Measurements from ENCODE around the gene TMEM141.
"Not testable (repeated sequence)": the region's sequence is repeated elsewhere in the genome, so short reads cannot be mapped to it uniquely, and the experiment has no call there.

TMEM141 gene

DNA sequence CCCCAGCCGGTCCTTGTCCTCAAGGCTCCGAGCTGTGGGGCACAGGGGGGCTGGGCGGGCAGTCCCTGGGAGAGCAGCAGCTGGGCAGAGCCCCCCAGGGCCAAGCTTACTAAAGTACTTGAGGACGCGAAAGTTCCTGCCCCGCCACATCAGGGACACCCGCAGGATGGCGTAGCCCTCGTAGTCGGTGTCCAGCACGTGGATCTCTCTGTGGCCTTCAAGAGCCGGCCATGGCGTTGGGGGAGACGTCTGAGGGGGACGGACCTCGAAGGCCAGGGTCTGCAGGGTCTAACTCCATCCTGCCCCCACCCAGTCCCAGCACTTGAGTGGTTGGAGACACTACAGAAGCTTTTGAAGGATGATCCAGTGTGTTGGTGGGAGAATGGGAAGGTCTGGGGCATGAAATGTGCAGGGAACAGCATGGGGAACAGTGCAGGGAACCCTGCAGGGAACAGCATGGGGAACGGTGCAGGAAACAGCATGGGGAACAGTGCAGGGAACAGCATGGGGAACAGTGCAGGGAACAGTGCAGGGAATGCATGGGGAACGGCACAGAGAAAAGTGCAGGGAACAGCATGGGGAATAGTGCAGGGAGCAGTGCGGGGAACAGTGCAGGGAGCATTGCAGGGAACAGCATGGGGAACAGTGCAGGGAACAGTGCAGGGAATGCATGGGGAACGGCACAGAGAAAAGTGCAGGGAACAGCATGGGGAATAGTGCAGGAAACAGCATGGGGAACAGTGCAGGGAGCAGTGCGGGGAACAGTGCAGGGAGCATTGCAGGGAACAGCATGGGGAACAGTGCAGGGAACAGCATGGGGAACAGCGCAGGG, 35.6 kb upstream of the TMEM141 start:
- DNase-seq: not testable (repeated sequence)

DNA sequence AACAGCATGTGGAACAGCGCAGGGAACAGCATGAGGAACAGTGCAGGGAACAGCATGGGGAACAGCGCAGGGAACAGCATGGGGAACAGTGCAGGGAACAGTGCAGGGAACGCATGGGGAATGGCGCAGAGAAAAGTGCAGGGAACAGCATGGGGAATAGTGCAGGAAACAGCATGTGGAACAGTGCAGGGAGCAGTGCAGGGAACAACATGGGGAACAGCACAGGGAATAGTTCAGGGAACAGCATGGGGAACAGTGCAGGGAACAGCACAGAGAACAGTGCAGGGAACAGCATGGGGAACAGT, 35.1 kb upstream of the TMEM141 start:
- no peak for DNase-seq

DNA sequence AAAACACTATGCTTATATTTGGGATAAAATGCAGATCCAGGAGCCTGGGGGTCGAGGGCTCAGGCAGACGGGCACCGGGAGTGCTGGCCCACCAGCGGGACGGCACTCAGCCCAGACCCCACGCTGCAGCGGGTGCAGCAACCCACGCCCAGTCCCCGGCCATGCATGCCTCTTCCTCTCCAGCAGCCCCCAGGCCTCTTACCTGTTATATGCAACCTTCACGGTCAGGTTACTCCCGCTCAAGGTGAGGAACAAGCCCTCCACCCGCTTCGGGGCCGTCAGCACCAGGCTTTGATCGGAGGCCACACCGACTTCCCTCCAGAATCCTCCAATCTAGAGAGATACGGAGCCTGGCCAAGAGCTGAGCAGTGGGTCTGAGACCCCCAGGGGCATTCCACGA, 34.3 kb upstream of the TMEM141 start:
- DNase-seq: no peak

DNA sequence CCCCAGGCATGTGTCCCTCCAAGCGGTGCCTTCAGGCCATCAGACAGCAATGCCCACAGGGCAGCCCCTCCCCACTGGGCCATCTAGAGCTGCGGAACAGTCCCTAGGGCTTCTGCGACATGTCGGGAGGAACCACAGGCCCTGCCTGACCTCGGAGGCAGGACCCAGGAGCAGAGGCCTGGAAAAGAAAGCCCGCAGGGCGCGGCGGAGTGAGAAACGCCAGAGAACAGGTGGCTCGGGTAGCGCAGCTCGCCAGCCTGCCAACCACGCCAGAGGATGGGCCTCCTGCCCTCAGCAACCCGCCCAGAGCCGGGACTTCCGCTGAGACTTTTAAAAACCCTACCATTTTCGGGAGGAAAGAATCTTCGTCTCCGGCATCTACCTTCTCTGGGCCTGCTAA, 33.8 kb upstream of the TMEM141 start:
- no peak for DNase-seq

DNA sequence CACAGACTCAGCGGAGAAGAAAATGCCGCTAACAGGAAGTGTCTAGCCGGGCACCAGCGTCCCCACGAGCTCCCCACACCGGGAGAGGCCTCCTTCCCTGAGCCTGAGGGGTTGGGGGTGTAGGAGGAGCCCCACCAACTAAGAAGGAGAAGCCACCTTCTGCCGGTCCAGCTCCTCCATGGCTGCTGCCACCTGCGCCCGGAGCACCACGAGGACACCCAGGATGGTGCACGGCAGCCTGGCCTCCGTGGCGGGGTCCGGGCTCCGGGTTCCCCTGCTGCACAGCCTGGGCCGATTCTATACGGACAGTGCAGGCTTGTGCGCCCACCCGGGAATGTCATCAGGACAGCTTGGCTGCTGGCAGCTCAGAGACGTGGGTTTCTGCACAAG, 33.4 kb upstream of the TMEM141 start:
- DNase-seq: no peak

DNA sequence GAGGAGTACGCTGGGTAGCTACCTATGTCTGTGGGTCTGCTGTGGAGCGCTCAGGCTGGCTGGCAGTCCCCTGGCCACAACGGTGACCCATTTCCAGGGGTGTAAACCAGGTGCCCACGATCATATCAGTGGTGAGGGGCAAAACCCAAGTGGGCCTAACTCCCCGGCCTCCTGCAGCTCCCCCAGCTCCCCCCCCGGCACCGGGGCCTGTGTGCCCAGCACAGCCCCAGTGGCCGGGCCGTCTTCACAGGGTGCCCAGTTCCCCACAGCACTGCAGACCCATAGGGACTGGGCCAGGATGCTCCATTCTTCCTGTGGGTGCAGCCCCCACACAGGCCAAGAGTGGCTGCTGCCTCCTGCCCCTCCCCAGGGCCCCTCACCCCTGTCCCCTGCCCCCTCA, 32.1 kb upstream of the TMEM141 start:
- DNase-seq: no peak

DNA sequence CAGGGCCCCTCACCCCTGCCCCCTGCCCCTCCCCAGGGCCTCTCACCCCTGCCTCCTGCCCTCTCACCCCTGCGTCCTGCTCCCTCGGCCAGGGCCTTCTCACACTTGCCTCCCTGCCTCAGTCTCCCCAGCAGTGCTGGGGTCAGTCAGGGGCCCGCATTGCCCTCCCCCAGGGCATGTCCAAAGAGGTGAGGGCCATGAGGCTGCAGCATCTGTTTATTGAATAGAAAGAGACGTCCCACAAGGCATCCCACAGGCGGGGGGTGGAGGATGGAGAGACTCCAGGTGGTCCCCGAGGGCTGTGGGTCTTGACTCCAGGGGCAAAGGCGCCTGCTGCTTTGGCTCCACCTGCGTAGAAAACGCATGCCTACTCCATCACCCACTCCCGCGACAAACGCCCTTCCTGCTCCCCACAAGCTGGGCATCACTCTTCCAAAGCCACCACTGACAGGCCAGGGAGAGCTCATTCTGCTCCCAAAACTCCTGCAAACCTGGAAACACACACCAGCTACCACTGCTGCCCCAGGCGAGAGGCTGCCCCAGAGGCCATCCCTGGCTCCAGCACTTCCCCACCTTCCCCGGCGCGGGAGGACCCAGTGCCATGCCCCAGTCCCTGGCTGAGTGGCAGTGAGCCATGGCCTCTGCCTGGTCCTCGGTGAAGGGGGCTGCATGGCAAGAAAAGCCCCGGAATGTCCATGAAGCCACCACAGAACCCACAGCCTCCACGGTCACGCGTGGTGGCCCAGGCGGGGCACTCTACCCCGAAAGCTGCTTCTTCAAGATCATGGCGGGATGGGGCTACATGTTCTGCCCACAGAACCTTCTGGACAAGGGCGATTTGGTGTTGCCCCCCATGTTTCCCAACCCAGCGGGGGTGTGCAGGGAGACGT, 31.5 kb upstream of the TMEM141 start:
- DNase-seq: no peak

DNA sequence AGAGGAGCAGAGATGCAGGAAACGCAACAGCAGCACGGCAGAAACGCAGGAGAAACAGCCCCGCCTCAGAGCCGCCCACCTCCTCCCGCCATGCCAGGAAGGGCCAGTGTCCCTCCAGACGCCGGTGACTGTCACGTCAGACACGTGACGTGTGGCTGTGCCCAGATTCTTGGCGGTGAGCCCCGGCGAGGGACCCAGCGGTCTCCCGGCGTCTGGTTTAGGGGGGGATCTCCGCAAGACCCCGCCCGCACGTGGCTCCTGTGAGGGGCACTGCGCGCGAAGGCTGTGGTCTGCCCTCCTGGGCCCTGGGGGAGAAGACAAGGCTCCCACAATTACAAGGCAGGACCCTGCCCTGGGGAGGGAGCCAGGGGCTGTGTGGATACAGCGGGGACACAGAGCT, 30.7 kb upstream of the TMEM141 start:
- no peak for DNase-seq

DNA sequence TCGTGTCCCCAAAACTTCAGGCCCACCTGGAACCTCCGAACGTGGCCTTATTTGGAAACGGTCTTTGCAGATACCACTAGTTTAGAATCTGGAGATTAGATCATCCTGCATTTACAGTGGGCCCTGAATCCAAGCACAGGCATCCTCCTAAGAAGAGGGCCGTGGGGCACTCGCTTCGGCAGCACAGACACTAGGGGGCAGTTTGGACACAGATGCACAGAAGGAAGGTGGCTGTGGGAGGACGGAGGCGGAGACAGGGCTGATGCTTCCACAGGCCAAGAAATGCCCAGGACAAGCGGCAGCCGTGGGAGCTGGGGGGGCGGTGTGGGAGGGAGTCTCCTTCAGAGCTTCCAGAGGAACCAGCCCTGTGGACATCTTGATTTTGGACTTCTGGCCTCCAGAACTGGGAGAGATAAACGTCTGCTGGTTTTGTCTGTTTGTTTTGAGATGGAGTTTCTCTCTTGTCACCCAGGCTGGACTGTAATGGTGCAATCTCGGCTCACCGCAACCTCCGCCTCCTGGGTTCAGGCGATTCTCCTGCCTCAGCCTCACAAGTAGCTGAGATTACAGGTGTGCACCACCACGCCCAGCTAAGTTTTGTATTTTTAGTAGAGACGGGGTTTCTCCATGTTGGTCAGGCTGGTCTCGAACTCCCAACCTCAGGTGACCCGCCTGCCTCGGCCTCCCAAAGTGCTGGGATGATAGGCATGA, 30.2 kb upstream of the TMEM141 start:
- DNase-seq: not testable (repeated sequence)

DNA sequence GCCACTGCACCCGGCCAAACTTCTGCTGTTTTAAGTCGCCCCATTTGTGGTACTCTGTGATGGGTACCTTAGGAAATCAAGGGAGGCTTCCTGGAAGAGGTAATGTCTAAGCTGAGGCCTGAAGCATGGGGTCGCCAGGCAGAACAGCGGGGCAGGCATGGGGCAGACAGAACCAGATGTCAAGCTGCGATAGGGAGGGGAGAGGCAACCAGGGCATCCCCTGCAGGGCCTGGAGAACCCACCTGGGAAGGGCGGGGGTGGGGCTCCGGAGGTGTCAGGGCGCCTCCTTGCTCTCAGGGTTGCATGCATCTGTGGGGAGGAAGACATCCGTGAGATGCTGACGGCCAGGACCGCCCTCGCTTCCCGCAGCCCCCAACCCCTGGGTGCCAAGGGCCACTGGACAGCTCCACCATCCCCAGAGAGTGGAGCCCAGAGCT, 29.6 kb upstream of the TMEM141 start:
- no peak for DNase-seq

DNA sequence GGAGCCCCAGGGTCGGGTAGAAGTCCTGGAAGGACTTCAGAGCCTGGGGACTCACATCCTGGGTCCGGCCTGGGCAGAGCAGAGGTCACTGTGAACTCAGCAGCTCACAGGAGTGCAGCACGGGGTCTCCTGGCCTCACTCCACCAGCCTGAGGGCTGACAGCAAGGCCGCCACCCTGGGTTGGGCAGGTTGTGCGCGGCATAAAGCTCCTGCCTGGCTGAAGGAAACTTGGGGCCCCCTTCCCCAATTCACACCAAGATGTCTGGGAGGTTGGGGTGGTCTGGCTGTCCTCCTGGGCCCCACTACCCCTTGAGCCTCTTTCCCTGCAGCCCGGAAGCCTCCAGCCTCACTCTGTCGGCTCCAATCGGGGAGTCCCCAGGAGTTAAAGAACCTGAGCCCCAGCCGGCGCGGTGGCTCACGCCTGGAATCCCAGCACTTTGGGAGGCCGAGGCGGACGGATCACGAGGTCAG, 28.9 kb upstream of the TMEM141 start:
- DNase-seq: no peak

DNA sequence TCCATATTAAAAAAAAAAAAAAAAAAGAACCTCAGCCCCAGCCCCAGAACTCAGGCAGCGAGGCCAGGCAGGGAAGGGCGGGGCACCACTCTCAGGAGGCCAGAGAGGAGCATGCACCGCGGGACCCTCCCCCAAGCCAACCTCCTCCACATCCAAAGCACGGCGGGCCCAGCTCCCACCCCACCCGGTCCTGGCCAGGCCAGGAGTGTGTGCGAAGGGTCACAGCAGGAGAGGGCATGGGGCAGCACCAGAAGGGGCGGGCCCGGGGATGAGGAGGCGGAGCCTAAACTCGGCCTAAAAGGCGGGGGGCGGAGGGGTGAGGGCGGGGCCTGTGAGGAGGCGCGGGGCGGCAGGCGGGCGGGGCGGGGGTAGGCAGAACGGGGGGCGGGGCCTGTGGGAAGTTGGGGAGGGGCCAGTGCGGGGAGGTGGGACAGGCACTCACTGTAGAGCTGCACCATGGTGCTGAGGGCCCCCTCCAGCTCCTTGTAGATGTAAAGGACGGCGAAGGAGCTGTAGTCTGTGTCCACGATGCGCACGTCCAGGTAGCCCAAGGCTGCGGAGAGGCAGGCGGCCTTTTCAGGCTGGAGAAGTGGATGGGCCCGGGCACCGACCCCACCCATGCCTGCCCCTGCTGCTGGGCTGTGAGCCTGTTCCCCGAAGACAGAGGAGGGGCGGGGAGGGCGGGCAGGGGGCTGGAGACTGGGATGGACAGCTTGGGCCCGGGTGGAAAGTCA, 28.1 kb upstream of the TMEM141 start:
- DNase-seq: peak; percentile 39

DNA sequence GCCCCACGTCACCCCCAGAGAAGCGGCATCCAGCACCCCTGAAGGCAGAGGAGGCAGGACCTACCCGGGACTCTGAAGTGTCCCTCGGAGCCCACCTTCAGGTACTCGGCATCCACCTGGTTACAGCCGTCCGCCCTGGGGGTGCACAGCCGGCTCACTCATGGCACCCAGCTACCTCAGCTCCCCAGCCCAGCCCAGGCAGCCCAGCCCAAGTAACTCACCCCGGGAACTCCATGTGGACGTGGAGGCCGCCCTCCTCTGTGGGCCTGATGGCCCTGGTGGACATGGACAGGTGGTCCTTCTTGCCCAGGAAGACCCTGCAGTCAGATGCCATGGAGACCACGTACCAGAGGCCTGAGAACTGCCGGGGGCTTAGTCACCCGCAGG, 27.5 kb upstream of the TMEM141 start:
- no peak for DNase-seq

DNA sequence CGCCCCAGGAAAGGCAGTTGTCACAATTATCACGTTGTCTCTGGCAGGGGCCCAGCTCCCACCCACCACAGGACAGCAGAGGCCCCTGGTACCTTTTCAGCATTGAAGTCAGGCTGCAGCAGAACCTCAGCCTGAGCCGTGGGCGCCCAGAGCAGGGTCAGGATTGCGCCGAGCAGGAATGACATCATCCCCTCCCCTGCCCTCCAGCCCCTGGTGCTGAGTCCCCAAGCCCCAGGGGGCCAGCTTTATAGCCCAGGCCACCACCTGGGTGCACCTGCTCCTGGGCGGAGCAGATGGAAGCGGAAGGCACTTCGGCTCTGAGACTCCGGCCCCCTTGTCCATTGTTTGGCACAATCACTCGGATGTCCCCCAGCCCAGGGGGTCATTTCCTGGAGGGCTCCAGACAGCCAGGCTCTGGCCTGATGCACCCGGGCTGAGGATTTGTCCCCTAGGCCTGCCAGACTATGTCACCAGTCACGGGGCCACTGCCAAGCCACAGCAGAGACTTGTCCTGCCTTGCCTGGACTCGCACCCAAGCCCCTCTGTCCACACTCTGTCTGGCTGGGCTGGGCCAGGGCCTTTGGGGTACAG, 26.7 kb upstream of the TMEM141 start, which contains the start of gene LCN15:
Gene LCN15 (minus strand): TSS at position 218 of the 591 bp plus-strand sequence. CDS start 30 bp downstream, at position 188.
- no peak for DNase-seq

DNA sequence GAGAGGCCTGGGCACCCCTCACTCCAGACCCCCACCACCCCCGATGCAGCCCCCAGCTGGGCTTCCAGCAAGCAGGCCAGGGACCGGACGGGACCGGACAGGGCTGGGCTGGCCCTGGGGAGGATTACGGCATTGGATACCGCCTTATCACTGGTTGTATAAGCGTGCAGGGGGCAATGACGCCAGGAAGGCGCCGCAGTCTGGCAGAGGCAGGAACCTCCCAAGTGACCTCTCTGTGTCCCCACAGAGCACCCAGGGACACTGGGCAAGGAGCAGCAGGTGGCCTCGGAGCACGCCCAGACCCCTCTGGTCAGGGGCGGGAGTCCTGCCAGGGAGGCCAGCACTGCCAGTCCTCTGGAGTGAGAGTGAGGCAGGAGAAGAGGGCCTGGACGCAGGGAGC, 26.1 kb upstream of the TMEM141 start:
- DNase-seq: no peak

DNA sequence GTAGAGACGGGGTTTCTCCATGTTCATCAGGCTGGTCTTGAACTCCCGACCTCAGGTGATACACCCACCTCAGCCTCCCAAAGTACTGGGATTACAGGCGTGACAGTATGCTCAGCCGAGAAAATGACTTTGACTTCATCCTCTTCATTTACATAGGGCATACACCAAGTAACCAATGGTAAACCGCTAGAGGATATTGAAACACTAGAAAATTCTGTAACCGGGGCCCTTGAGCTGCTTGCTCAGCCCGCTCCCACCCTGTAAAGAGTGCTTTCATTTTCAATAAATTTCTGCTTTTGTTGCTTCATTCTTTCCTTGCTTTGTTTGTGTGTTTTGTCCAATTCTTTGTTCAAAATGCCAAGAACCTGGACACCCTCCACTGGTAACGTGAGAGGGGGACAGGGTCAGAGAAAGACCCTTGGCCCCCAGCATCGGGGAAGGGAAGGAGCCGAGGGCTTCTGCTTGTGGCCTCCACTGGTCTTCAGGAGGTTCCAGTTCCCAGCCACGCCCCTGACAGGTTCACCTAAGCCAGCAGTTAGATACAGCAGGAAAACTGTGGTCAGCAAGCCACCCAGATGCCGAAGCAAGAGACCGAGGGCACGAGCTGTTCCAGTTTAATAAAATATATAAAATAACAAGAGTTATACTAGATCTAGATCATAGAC, 25.3 kb upstream of the TMEM141 start:
- not testable (repeated sequence) for DNase-seq

DNA sequence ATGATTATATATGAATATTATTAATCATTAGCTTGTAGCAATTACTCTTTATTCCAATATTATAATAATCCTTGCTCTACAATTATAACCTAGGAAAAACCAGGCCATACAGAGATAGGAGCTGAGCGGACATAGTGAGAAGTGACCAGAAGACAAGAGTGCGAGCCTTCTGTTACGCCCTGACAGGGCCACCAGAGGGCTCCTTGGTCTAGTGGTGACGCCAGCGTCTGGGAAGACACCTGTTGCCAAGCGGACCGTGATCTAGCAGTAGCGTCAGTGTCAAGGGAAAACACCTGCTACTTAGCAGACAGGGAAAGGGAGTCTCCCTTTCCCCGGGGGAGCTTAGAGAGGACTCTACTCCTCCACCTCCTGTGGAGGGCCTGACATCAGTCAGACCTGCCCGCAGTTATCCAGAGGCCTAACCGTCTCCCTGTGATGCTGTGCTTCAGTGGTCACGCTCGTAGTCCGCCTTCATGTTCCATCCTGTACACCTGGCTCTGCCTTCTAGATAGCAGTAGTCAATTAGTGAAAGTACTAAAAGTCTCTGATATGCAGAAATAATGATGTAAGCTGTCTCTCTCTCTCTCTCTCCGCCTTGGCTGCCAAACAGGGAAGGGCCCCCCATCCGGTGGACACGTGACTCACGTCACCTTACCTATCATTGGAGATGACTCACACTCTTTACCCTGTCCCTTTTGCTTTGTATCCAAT, 24.6 kb upstream of the TMEM141 start:
- DNase-seq: not testable (repeated sequence)

DNA sequence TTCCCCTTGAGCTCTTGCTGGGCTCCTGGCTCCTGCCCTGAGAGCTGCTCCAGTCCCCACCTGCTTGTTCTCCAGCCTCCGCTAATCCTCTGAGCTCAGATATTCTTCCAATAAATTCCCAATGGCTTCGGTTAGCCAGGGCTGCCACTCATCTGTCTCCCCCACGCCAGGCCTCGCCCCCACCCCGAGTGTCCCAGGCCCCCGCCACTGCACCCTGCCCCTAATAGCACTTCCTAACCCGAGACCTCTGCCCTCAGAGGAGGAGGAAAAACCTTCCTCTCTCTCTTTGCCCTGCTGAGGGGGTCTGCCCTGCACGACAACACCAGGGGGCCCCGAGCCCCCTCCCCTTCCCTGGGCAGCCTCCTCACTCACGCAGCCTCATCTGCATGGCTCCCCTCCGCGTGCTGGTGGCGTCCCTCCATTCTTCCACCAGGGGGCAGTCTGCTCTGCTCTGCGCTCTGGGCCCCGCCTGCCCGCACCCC, 21.4 kb upstream of the TMEM141 start:
- DNase-seq: no peak

DNA sequence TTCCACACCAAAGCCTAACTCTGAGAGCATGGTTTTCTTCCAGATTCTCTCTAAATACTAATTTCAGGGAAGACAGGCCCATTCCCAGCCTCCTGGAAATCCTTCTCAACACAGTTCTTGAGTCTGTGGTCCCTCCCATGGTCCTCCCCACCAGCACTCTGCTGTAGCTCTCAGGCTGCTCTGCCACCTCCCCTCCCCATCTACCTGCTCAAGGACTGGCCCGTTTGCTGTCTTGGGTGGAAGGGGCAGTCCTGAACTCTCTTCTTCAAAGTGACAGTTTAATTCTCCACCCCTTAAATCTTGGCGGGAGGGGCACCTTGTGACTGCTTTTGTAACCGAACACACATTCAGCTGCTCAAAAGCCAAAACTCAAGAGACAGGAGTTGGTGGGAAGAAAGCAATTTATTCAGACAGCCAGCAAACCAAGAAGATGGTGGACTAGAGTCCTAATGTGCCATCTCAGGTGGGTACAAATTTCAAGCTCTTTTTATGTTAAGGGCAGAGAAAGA, 19.2 kb upstream of the TMEM141 start:
- DNase-seq: no peak

DNA sequence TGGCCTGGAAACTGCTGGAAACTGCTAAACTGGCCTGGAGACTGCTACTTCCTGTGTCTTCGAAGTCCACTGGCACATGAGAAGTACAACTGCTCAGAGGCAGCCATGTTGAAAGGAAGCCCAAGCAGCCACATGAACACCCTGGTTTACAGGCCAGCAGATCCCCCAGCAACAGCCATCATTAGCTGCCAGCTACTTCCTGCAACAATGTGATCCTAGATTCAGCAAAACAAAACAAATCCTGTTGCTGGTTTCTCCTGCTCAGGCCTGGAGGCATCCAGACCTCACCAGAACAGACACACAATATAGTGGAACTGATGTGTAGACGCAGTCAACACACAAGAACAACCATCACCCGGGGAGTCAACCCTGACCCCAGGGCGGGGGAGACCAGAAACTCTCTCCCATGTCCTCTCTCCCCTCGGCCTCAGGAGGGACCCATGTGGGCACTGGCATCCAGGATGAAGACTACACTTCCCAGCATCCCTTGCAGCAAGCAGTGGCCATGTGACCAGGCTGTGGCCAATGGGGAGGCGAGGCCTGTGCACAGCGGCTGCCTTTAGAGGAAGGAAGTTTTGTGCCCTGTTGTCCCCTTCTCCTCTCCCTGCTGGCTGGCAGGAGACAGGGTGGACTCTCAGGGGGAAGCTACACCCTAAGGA, 17.6 kb upstream of the TMEM141 start:
- DNase-seq: no peak

All from NCI-H1048 (cell line).